Hepatocyte (in vitro differentiated cells): ENCODE results near the gene THNSL1.

Experiments used
- CTCF ChIP-seq: fragments of 200-600 bp; sonication (generic); IDR thresholded peaks from 2 replicates; pipeline ENCODE4 v1.5.1; 2016; ENCODE audit warnings: antibody characterized with exemption, mild to moderate bottlenecking; ENCODE audit not compliant: poor library complexity
- EZH2 ChIP-seq: fragments of 200-600 bp; sonication (generic); IDR thresholded peaks from 2 replicates; pipeline ENCODE4 v1.6.1; 2016; ENCODE audit warnings: antibody characterized with exemption, mild to moderate bottlenecking, borderline replicate concordance

- no peak for TF ChIP-seq CTCF
- no peak for TF ChIP-seq EZH2
These were observed 30.2 kb downstream of the THNSL1 start for GRCh38 chr10:25046641-25047040.
